H4 (cell line): Measurements from ENCODE around the gene CCDC181. TPM values are rescaled to one million over a fixed set of nuclear protein-coding genes. Genes with fewer than 3 reads are reported as not detected.

Experiments
- DNase-seq: peaks from one replicate; pipeline ENCODE4 v3.0.0-alpha.2; 2015; ENCODE audit warnings: low spot score
- total RNA-seq: library from RNA; depleted of rRNA; stranded (reverse); fragments of >200 nt; shearing (Covaris generic); gene quantifications from 2 replicates; pipeline ENCODE4 v1.2.3, GENCODE V29; 2014

The CCDC181 gene
- total RNA-seq, 1 experiment from 2014 or later = 1.7 TPM

DNA sequence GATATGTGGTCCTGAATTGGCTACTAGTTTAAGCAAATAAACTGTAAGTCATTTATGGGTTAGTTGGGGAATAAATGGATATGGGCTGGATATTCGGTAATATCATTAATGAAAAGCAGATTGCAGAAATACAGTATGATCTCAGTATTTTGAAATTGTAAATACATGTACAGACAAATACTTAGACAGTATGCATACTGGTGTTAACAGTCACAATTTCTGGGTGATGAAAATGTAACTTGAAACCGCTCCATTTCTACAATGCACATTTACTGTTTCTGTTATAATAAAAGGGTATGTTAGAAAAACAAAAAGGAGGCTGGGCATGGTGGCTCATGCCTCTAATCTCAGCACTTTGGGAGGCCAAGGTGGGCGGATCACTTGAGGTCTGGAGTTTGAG lies 31.3 kb downstream of the CCDC181 start:
- no peak for DNase-seq

DNA sequence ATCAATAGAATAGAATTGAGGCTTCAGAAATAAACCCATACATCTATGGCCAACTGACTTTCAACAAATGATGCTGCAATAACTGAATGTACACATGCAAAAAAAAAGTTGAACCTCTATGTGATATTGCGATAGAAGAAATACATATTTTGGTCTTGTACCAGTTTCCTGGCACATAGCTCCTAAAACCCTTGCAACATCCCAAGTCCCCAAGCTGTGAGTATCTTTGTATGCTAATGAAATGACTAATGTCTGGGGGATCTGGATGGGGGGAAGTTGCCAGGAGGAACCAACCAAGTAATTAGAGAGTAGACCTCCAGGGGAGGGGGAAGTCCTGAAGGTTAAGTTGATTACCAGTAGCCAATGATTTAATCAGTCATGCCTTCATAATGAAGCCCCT lies 34.9 kb downstream of the CCDC181 start:
- DNase-seq = no peak

DNA sequence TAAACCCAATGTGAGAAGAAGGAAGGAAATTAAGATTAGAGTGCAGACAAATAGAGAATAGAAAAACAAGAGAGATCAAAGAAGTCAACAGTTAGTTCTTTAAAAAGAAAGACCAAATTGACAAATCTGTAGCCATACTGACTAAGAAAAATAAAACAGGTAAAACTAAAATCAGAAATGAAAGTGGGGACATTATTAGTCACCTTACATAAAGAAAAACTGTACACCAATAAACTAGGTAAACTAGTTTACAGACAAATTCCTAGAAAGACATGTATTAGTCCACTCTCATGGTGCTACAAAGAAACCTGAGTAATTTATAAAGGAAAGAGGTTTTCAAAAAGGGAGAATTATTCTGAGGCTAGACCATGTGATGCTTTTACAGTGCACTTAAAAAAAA lies 37.0 kb downstream of the CCDC181 start:
- DNase-seq = no peak

DNA sequence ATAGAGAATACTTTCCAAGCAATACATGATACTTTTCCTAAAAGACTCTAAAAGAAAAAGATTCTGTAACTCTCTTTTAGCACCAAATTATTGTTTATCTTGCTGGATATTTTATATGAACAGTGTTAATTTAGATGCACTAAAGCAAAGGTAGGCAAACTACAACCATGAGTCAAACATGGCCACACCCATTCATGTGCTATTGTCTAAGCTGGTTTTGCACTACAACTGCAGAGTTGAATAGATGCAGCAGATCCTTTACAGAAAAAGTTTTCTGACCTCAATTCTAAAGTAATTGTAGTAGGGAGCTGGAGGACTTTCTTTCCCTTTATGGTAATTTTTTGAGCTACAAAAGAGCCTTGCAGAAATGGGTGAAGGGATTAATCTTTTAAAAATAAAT lies 39.9 kb downstream of the CCDC181 start:
- no peak for DNase-seq

DNA sequence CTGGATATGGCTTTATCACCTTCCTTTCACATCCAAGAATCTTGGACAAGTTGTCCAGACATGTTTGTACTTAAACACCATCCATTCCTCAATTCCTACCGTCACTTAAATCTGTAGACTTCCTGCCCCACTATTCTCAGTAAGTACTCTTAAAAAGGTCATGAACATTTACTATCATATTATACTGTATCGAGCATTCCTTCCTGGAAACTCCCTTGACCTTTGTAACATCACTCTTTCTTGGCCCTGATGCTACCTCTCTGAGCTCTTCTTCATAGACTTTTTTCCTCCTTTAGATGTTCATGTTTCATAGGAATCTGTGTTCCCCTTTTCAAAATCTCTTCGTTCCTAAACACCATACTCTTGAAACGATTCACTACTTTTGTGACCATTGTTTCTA lies 43.8 kb downstream of the CCDC181 start:
- no peak for DNase-seq

DNA sequence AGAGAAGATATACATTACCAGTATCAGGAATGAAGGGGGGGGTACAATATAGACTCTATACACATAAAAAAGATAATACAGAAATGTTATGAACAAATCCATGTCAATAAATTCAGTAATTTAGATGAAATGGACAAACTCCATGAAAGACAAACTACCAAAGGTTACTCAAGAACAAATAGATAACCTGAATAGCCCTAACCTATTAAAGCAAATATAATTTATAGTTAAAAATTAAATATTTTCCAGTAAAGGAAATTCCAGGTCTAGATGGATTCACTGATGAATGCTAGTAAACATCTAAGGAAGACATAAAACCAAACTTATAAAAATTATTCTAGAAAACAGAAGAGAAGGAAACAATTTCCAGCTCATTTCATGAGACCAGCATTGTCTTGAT lies 46.1 kb downstream of the CCDC181 start:
- DNase-seq = no peak

DNA sequence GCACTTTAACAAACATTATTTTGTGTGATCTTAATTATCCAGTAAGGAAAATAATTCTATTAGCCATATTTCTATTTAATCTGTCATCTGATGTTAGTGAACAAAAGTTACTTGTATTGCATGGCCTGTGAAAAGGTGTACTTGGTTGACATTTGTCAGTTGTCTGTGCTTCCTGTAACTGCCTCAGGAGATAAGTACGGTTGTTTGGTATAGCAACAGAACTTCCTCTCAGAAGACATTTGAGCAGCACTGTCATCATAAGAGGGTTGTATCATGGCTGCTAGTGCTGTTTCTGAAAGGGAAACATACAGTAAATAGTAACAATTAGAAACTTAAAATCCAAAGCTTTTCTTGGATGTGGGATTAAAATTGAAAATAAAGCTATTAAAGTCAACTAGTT lies 55.9 kb downstream of the CCDC181 start:
- no peak for DNase-seq

DNA sequence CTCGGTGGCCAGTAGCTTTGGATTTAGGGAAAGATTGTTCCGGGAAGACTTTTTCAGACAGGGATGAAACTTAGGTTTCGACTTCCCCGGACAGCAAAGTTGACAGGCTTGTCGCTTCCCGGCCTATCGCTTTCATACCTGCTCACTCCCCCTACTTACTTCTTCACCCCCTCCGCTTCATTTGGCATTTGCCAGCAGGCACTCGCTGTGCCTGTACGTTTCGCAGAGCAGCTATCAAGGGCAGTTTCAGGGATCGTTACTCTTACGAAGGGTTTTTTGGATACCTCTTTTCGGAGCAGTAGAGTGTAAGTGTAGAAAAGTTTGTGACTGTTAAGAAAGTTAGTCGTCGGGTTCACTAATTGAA lies 58.9 kb downstream of the CCDC181 start:
- DNase-seq = no peak

DNA sequence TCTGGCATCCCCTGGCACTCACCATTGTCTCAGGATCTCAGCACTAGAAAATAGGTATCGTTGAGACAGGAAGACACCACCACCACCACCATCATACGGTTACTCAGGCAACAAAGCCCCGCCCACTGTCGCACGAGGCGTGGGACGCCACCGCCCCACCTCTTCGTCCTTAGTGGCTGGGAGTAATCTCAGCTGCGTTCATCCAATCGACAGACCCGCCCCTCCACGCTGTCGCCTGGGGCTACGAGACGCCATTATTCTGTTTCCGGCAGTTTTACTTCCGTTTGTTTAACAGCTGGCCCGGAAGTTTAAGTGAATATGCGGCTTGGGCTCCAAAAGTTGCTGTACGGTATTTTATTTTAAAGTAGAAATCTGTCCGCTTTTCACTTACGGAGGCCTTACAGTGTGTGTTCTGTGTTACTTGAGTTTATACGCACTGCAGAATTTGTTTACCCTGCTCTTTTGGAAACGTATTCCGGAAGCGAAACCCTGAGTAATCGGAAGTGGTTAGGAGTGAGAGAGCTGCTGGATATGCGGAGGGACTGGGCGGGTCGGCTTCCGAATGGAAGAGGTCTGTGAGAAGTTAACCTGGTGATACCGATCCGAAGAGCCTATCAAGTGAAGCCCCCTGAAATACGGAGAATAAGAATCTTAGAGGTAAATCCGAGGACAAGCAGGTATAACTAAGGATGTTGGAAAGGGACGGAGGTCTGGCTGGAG lies 59.4 kb downstream of the CCDC181 start, which contains the start of the genes BLZF1 and NME7:
TSS of gene BLZF1 (plus strand) at position 510 of the 720 bp plus-strand sequence. CDS start 1,328 bp downstream, outside the sequence.
TSS of gene NME7 (minus strand) at position 112 of the 720 bp plus-strand sequence. CDS start at position 25, 87 bp downstream.
- peak; percentile 97 for DNase-seq

DNA sequence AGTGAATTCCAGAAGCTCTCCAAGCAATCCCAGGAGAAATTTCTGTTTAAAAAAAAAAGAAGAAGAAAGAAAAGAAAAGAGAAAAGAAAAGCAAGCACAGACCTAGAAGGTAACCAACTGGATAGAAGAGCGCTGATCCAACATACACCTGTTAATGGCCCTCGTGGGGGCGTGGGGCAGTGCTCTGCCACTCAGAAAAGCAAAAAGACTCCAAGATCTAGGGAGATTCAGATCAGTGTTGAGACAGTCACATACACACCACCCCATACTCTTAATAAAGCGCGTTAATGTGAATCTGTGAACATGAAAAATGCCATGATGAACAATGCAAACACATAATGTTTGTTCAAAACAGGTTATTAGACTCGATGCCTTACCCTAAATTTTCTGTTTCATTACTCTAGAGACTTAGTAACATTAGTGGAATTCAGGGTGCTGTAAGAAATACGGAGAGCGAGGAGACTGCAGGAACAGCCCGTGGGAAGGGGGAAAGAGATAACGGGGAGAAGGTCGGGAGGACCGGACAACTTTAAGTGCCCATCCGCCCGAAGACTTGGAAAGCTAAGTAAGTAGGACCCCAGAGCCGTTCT lies 60.1 kb downstream of the CCDC181 start:
- no peak for DNase-seq

DNA sequence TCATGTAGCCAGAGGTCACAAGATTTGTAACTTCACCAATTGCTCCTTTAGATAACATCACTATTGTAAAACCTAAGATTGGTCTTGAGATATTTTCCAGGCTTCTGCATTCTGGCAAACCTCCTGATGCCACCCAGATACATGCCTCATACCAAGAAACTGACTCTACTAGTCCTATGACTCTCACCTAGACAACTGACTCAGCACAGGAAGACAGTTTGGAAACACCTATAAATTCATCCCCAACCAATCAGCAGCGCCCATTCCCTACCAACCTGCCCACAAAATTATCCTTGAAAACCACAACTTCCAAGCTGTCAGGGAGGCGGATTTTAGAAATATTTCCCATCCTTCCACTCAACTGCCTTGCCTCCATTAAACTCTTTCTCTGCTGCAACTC lies 62.3 kb downstream of the CCDC181 start:
- no peak for DNase-seq

DNA sequence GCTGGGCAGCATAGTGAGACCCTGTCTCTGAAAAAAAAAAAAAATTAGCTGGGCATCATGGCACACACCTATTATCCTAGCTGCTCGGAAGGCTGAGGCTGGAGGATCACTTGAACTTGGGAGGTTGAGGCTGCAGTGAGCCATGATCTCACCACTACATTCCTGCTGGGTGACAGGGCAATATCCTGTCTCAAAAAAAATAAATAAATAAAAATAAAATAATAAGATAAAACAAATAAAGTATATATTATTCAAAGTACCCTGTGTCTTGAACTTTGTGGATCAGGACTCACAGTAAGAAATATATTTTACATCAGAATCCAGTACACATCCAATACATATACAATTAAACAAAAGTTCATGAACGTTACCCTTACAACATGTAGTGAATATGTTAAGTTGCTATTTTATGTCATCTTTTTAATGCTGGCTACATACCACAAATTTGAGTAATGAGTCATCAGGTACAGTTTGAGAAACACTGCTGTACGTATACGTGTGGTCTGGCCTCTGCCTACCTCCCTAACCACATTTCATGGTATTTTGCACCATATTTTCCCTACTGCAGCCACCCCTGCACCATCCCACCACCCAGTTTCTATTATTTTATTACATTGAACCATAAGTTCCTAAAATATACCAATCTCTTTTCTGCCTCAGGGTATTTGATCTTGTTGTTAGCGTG lies 64.1 kb downstream of the CCDC181 start:
- peak; percentile 87 for DNase-seq

DNA sequence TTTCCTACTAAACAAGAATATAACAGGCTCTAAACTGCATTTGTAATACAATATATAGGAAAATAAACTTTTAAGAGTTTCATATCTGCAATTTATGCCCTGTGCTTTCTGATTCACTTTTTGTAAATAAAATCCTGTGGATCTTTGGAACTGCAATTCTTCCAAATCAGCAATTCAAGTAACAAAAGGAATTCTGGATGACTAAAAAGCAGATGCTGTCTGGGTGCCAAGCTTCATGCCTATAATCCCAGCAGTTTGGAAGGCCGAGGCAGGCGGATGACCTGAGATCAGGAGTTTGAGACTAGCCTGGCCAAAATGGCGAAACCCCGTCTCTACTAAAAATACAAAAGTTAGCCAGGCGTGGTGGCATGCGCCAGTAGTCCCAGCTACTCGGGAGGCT lies 66.0 kb downstream of the CCDC181 start:
- no peak for DNase-seq

DNA sequence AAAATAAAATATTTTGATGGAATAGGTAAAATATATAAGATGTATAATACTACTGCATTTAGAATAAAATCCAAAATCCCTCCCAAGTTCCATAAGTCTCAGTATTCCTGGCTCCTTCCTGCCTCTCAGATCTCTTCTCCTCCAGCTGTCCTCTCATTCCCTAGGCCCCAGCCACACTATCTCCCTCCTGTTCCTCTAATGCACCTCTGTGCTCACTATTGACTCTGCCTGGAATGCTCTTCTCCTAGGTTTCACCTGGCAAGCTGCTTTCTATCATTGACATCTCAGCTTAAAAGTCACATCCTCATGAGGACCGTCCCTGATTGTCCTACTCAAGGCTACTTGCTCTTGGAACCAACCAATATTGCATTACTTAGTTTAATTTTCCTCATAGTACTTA lies 66.9 kb downstream of the CCDC181 start:
- DNase-seq = peak; percentile 6

DNA sequence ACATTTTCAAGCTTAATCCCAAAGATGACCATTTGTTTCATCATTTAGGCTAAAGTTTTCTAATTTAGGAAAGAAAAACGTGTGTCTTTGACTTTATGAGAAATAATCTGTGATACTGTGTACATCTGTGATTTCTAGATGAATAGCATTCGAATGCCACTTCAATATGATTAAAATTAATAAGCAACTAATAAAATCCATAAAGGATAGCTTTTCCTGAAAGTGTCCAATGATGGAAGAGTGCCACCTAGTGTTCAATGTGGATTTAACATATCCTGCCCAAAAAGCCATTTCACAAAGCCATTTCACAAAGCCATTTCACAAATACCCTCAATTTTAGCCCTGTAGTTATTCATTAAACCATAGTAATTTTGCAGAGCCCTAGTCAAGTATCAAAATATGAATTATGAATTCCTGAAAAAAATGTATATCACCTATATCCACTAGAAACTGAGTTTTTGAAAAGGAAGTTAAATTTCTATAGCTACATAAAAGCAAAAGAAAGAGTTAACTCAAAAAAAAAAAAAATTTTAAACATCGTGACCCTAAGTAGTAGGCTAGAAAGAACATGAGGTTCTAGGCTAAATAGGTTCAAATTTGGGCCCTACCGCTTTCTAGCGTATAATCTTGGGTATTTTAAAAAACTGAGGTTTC lies 78.8 kb downstream of the CCDC181 start:
- DNase-seq = peak; percentile 38

DNA sequence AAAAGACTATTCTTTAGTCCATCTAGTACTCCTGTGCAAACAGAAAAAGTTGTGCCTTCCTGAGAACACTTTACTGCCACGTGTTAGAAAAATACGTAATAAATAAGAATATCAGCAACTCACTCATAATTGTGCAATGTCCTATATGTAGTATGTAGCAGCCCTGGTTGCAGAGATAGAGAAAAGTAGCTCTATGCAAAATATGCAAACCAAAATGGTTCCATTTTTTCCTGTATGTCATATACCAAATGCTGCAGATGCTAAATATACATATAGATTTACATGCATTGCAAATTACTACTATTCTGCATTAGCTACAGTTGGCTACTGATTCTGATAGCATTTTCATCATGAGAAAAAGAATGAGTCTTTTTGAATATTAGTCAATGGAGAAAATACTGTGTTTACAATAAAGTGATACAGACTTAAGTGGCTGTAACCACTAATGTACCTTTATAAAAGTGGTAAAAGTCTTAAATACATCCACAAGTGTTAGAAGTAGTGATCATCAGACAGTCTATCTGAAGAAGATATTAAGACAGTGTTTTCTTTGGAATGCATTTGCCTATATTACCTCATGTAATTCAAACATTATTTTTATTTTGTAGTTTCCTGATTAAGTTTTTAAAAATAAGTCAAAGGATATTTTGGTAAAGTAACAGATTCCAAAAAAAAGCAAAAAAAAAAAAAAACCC lies 79.4 kb downstream of the CCDC181 start:
- no peak for DNase-seq

DNA sequence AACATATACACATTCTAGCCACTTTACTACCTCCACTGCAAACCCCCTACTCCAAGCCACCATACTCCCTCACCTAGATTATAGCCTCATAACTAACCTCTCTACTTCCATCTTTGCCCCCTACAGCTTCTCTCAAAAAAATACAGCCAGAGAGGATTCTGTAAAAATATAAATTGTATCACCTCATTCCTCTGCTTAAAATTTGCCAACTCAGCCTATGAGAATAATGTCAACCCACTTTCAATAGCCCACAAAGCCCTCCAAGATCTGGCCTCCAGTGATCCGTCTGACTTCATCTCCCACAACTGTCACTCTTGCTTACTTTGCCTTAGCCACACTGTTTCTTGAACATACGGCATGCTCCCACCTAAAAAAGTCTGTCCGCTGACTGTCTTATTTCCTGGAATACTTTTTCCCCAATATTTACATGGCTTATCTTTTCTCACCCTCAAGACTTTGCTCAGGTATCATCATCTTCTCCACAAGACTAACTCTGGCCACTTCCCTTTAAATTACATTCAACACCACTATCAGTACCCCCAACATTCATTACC lies 81.2 kb downstream of the CCDC181 start:
- no peak for DNase-seq

DNA sequence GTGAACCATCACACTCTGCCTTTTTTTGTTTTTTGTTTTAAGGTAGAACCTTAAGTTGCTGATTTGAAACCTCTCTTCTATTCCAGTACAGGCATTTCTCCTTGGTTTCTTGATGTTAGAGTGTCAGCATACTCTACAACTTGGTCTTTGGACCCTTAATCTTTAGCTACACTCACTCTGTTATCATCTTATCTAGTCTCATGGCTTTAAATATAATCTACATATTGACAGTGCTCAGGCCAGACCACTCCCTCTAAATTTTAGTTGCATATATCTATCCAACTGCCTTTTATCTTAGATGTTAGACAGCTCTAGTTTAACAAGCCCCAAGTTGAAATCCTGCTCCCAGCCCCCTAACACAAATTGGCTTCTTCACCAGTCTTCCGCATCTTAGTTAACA lies 81.8 kb downstream of the CCDC181 start:
- no peak for DNase-seq
